GM18499 (cell line): ENCODE data around the gene ARHGAP42.
"Not testable (repeated sequence)": the region's sequence is repeated elsewhere in the genome, so short reads cannot be mapped to it uniquely, and the experiment has no call there.

Experiments
- ATAC-seq: cut with Tn5 transposase; IDR thresholded peaks from one replicate; pipeline ENCODE4 v1.9.1; 2021; ENCODE audit warnings: moderate number of reproducible peaks; ENCODE audit not compliant: insufficient read depth, unreplicated experiment

The ARHGAP42 gene

DNA sequence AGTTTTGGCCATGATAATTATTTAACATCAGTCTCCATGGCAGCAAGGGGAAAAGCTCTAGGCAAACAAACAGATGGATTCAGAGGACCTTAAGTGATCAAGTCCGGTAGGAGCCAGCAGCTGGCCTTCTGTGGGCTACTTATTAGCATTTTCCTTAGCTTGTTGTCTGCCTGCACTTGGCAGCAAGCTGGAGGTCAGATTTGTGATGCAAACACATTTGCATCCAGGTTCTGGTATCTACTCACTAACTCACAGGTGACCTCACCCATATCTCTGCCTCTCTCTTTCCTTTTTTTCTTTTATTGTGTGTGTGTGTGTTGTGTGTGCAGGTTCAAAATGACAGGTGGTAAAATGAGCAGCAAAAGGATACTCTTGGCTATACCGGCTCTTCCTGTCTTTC, 32.3 kb downstream of the ARHGAP42 start:
- no peak for ATAC-seq

DNA sequence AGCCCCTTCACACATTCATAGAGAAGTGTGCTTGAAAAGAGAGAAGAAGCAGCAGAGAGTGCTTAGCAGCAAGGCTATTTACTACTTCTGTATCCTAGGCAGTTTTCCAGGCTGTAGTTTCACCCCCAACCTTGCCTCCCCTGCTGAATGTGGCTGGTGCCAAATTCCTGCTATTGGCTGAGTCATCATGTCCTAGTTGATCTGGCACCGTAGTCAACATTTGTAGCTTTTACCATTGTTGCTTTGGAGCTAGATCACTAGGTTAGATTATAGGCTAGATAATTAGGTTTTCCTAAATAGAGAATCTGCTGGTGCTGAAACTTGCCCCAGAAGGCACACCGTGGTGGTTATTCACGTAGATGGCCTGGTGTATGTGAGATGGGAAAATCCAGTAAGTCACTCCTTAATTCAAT, 32.7 kb downstream of the ARHGAP42 start:
- no peak for ATAC-seq

GRCh38 chr11:100726680-100727079, 39.6 kb downstream of the ARHGAP42 start:
- no peak for ATAC-seq

DNA sequence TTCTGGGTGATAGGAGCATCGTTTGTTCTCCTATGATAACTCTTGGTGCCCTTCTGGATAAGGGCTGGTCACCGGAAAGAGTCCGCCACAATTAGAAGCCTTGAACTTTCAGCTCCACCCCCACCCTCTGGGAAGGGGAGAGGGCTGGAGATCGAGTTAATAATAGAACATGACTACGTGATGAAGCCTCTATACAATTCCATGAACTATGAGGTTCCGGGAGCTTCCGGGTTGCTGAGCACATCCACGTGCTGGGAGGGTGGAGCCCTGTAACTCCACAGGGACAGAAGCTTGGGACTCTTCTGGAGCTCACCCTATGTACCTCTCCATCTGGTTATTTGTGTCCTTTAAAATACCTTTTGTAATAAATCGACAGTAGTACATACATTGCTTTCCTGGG, 40.3 kb downstream of the ARHGAP42 start:
- no peak for ATAC-seq

DNA sequence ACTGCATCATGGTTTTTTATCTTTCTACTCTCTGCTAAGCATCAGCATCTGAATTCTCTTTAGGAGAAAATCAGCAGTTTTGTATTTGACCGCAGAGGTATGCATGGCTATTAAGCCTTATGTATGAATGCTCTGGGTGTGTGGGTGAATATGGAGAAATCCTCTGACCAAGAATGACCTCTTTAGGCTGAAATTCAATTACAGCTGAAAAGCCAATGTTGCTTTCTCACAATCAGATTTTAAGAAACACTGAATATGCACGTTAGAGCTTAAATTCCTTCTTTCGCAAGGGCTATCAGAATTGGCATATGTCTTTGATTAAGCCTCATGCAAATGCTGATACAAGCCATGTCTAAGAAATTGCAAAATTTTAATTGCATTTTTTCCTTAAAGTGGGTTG, 43.2 kb downstream of the ARHGAP42 start:
- no peak for ATAC-seq

DNA sequence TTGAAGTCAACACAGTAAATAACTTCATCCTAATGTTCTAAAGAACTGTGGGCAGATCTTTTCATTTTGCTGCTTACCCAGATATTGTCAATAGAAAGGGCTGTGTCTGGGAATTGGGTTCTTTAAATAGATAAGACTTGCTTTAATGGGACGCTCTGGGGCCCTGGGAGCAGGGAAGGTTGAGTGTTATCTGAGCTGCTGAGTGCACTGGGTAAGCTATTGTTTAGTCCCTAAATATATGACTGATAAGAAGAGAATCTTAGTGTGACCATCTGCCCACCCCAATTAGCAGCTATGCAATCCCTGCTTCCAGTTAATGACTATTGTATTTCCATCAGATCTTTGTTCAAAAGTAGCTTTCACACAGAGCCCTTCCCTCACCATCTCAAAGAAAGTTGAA, 44.4 kb downstream of the ARHGAP42 start:
- no peak for ATAC-seq

GRCh38 chr11:100732949-100733348, 45.9 kb downstream of the ARHGAP42 start:
- ATAC-seq: no peak

DNA sequence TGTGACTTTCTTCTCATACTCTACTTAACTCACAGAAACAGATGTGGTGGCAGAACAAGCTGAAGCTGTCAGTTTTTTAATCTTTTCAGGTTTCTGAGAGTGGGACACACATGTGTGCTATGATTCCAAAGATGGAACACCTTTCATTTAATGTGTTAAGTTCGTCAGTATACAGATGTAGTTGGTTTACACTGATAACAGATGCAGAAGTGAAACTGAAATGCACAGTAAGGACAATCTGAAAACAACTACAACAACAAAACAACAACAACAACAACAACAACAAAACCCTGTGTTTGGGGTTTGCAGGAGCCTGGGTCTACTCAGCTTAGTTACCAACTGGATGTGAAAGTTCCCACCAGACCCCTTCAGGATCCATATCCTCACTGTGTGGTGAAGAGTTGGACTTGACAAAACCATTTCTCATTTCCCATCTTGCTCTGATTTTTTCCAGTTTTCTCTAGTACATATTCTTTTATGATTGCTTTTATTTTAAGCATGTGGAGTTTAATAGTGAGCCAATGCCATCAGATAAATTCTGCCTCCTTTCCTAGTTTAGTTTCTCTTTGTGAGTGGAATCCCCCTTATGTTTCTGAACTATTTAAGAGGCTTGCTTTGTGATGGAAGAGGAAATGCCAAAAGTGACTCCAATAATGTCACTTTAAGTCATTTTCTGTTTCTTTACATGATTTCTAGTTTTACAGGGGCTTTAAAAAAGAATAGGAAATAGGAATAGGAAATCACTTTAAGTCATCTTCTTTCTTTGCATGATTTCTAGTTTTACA, 47.8 kb downstream of the ARHGAP42 start:
- ATAC-seq: peak; percentile 68

DNA sequence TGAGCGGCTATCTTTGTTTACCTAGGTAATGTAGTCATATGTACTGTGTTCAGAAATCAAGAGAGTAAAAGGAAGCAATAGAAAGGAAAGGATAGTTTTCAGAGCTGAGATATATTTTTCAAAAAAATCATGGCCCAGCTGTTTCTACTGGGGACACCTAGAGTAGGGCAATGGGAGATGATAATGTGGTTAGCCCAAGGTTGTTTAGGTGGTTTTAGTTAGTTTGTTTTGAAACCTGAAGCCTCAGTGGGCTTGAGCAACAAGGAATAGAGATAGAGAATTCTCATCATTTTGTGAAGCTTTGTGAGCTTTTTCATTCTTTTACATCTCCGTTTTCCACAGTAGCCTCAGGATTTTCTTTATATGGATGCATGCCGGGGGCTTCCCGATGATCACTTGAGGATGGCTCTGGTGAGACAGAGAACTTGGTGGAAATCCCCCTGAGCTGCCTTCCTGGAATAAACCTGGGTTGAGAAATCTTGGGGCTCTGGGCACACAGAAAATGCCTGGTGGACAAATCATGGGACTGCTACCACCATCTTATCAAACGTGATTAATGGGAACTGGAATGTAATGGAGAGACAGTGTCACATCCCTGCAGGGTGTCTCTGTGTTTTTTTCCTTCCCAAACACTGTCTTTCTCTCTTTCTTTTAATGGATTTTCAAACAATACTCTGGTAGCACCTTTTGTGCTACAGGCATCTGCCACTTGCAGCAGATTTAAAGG, 49.0 kb downstream of the ARHGAP42 start:
- ATAC-seq: no peak

GRCh38 chr11:100738701-100739270, 51.7 kb downstream of the ARHGAP42 start:
- ATAC-seq: no peak

- ATAC-seq: no peak
These were observed 52.6 kb downstream of the ARHGAP42 start for GRCh38 chr11:100739666-100740065.

DNA sequence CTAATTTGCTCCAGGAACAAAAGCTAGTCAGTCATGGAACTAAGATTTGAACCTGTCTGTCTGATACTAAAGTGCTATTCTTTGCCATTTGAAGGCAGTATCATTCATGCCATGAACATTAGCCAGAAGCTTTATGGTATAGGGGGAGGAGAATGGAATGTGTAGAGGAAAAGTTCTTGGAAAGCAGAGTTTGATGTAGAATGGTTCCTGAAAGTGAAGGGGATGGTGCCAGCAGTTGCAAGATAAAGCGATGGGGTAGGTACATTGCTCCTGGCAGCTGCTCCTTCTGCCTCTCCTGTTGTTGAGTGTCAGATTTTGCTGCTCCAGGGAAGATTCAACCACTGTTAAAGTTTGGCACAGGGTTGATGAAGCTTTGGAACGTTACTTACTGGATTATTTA, 53.4 kb downstream of the ARHGAP42 start:
- ATAC-seq: no peak

DNA sequence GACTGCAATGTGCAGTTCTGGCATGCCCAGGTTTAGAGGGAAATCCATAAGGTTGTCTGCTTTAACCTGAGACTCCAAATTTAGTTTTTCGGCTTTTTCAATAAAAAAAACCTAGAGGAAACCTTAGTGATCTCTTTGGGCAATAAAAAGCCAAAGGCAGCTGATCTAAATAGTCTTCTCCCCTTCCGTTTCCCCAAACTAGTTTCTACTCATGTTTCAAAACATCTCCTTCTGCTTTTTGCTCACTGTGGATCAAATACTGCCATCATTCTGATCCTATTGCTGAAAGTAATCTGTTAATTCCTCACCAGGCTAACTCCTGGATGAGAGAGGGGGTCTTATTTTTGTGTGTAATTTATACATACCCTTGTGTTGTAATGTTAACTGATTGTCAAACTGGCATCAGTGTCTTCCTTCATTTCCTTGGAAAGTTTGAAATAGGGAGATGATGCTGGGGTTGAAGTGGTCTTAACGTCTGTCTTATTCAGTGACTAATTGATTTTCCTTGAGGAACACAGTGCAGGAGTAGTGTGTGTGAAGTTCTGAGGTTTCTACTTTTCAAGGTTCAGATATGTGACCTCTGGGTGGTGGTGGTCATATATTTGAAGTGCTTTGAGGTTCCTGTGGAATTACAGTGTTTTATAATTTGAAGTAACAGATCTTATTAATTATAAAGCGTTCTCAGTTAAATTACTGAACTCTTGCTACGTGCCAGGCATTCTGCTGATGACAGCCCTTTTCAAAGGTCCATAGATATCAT, 55.0 kb downstream of the ARHGAP42 start:
- ATAC-seq: no peak

- no peak for ATAC-seq
These were observed 59.4 kb downstream of the ARHGAP42 start for GRCh38 chr11:100746448-100746847.

DNA sequence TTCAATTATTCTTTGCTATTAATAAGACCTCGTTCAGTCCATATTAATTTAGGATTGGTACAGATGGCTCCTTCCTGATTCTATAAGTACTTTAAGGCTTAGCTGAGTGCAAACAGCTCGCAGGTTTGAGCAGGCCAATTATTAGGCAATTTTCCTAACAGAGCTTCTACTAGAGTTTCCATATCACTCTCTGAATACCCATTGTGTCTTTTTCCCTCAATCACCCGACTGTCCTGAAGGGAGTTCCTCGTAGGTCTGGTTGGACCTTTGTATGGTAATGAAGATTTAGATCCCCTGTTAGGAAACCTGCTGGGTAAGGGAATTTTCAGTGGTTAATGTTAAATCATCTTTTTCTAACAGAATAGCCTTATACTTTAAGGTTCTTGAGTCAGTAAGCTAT, 61.1 kb downstream of the ARHGAP42 start:
- ATAC-seq: no peak

GRCh38 chr11:100749887-100750565, 62.9 kb downstream of the ARHGAP42 start:
- ATAC-seq: not testable (repeated sequence)

- not testable (repeated sequence) for ATAC-seq
These were observed 63.4 kb downstream of the ARHGAP42 start for GRCh38 chr11:100750566-100750891.

GRCh38 chr11:100752371-100753171, 65.5 kb downstream of the ARHGAP42 start:
- ATAC-seq: no peak

- ATAC-seq: no peak
These were observed 66.1 kb downstream of the ARHGAP42 start for GRCh38 chr11:100753172-100753543.

- no peak for ATAC-seq
These were observed 66.5 kb downstream of the ARHGAP42 start for GRCh38 chr11:100753571-100753970.
